A172 (cell line): ENCODE measurements around the gene RPL41. TPM values are rescaled to one million over a fixed set of nuclear protein-coding genes. Genes with fewer than 3 reads are reported as not detected.

Source experiments
- DNase-seq: peaks from one replicate; pipeline ENCODE4 v3.0.0-alpha.2; 2015; ENCODE audit warnings: low spot score
- total RNA-seq: library from RNA; depleted of rRNA; stranded (reverse); fragments of >200 nt; shearing (Covaris generic); gene quantifications from 2 replicates; pipeline ENCODE4 v1.2.3, GENCODE V29; 2014

Gene RPL41
- total RNA-seq, 1 experiment from 2014 or later = 3,438 TPM

DNA sequence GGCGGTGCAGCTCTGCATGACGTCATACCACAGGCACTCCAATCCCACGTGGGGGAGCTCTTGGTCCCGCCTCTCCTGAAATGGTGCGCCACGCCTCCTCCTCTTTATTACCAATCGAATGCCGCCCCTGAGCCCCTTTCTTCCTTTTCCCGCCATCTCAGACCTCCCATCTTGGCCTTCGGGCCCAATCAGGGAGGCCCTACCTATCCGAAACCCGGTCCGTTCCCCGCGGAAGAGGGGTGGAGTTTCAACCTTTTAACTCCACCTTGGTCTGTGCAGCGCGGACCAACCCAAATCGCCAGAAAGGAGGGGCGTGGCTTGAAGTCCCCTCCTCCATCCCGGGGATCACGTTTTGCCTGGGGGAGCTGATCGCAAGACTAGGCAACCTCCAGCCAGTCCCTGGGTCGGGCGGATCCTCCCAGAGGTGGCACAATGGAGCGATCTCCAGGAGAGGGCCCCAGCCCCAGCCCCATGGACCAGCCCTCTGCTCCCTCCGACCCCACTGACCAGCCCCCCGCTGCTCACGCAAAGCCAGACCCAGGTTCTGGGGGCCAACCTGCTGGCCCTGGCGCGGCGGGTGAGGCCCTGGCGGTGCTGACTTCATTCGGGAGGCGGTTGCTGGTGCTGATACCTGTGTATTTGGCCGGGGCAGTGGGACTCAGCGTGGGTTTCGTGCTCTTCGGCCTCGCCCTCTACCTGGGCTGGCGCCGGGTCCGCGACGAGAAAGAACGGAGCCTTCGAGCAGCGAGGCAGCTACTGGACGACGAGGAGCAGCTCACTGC, 11.6 kb downstream of the RPL41 start, which contains the start of gene ESYT1:
Gene ESYT1 (plus strand): TSS at position 380 of the 782 bp plus-strand sequence. CDS start 53 bp downstream, at position 433.
- peak; percentile 99 for DNase-seq

DNA sequence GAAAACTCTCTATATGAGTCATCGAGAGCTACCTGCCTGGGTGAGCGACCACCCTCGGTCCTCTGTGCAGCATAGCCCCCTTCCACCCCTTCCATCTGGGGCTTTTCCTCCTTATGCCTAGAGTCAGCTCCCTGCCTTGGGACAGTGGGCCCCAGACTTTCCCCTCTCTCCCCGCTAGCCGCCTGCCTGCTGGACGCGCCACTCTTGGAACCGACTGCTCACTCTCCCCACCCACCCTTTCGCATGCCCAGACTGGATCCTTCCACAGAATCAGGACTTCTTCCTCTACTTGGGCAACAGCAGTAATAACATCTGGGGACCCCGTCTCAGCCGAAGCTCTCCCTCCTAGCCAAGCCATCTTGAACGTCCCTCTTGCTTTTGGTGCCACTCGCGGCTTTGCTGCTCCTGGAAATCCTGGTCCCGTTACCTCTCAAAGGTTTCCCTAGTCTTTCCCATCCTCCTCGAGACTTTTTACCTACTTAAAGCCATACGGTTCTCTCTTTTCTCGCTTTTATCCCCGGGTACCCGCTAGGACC, 12.3 kb downstream of the RPL41 start:
- DNase-seq = no peak

GRCh38 chr12:56129206-56129941, 12.9 kb downstream of the RPL41 start:
- DNase-seq = no peak

GRCh38 chr12:56129942-56130495, 13.6 kb downstream of the RPL41 start:
- DNase-seq = no peak

GRCh38 chr12:56130876-56131275, 14.4 kb downstream of the RPL41 start:
- no peak for DNase-seq

- DNase-seq = no peak
Measured at GRCh38 chr12:56134897-56135296, 18.5 kb downstream of the RPL41 start.

- DNase-seq = no peak
Measured at GRCh38 chr12:56137853-56138571, 21.6 kb downstream of the RPL41 start.

GRCh38 chr12:56141946-56142784, 25.7 kb downstream of the RPL41 start:
- DNase-seq = no peak

DNA sequence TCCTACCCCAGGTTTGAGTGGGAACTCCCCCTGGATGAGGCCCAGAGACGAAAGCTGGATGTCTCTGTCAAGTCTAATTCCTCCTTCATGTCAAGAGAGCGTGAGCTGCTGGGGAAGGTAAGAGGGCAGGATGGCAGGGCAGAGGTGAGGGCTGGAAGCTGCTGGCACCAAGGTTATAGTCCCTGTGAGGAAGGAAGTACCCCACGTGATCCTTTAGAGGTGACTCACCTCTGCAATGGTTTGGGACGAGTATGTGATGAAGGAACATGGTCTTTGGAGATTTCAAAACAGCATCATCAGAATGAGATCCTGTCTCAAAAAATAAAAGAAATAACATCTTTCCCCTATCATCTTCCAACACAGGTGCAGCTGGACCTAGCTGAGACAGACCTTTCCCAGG, 26.8 kb downstream of the RPL41 start:
- DNase-seq = no peak

DNA sequence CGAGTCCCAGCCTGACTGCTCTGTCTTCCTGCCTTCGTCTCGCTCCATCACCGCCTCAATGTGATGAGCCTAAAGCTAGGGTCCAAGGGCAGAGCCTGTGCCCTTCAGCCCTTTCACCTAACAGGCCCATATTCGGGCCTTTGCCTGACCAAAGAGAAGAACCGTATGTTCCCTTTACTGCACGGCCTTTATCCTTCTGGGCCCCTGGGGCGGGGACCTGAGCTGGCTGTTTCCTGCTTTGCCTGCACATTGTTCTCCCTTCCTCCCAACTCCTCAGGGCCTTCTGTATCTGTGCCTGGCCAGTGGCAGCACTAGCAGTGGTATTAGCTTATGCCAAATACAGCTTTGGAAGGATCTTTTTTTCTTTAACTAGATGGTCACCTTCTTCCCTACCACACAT, 27.4 kb downstream of the RPL41 start:
- DNase-seq = no peak

- DNase-seq = no peak
Measured at GRCh38 chr12:56145217-56145616, 28.8 kb downstream of the RPL41 start.

GRCh38 chr12:56146492-56147460, 30.3 kb downstream of the RPL41 start:
- DNase-seq = no peak

DNA sequence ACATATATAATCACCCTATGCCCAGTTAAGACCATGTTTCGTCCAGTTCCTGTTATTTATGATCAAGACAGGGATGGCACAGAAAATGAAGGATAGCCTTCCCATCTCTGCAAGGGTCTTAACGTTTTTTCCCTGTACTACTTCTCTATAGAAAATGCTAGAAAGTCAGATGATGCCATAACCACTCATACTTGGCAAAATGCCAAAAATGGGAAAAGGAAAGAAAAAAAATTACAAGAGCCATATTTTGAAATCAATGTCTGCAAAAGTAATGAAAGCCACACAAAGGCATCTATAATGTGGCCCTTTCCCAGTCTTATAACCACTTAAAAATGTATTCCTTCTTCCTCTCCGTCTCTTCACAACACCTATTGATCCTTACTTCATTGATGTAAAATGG, 34.1 kb downstream of the RPL41 start:
- DNase-seq = no peak

DNA sequence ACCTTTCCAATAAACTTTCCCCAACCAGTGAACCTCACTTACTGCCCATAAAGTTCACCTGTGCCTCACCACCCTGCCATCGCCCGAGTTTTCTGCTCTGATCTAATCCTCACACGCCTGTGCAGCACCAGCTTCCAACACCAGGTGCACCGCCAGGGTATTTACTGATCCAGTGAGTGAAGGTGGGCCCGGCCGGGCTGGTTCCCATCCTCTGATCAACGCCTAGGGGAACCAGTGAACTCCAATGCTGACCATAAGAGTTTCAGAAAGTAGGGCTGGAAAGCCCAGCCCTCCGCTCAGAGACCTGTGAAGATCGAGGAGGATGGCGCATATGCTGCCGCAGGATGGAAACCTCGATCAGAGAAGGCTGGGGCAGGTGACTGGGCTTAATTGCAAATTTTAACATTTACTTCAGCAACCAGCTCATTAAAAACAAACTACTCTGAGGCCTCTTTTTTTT, 35.3 kb downstream of the RPL41 start:
- no peak for DNase-seq

GRCh38 chr12:56152132-56152755, 35.8 kb downstream of the RPL41 start, which contains the start of gene MYL6B:
Gene MYL6B, plus strand, starts transcription at chr12:56152587. Its CDS starts 1,332 bp downstream, at chr12:56153919.
- peak; percentile 83 for DNase-seq

DNA sequence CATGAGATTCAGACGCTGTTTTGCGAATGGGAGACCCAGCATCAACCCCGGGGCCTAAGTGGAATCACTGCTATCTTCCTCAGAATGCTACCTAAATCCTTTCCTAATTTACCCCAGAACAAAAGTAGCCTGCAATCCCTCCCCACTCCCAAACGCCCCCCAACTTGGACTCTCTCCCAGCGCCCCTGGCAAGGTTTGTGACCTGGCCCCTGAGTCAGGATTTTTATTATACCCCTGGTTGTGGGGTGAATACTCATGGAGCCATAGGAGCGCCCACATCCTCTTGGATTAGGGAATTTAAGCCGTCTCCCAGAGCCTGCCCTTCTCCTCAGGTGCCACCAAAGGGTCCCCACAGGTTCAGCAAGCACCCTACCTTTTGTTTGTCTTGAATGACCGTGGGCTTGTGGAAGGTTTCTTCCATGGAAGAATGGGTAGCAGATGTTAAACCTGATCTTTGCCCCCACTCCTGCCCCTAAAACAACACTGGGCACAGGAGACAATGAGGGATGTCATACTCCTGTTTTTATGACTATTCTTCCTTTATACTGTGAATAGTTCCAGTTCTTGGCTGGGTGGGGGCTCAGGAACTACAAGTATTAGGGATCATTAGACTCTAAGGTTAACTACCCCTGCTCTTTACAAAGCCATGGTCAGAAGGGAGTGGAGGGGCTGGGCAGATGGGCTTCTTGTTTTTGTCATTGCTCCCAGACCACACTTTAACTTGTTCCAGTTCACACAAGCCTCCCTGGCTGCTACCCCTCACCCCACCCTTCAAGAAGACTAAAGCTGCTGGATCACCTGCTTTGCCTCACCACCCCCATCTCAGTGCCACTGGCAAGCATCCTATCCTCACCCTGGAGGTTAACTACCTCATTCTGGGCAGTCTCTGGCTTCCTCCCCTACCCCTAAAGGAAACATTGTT, 36.6 kb downstream of the RPL41 start:
- no peak for DNase-seq

DNA sequence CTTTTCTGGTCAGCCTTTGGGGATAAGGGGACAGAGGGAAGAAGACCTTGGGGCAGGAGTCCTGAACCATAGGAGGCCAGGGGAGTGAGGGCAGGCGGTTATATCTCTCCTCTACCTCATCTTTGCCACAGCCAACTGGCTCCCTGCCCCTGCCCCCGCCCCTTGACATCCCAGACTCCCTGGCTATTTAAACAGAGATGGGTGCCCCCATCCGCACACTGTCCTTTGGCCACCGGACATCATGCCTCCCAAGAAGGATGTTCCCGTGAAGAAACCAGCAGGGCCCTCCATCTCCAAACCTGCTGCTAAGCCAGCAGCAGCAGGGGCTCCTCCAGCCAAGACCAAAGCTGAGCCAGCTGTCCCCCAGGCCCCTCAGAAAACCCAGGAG, 37.2 kb downstream of the RPL41 start:
- DNase-seq = no peak

DNA sequence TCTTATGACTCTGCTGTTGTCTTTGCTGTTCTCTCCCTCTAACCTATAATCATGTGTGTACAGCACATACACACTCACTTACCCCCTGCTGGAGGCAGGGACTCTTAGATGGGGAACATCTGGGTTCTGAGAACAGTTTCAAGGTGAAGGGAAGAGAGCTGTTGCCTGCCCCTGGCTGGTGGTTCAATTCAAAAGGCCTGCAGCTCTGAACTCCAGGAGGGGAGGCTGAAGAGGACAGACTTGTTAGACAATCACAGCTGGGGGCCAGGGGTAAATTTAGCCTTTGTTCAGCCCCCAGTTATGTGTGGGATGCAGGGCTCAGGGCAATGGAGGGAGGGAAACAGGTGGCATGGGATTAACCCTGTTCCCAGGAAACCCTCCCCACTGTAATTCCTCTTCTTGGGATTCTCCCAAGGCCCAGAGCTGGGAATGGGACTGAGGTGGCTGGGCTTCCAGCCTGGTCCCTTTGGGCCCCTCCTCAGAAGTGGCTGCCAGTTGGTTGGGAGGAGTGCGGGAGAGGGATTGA, 37.9 kb downstream of the RPL41 start:
- no peak for DNase-seq
